ENCODE results near the gene CPM. TPM values are rescaled to one million over a fixed set of nuclear protein-coding genes. Genes with fewer than 3 reads are reported as not detected.
"Not testable (repeated sequence)": the region's sequence is repeated elsewhere in the genome, so short reads cannot be mapped to it uniquely, and the experiment has no call there.

Gene CPM
- total and polyA plus RNA-seq, 10 donors = 3.5 to 189 (median 52.5) TPM

GRCh38 chr12:68823696-68824095 lies 109.3 kb downstream of the CPM start:
- WGBS, 5 donors = 86 to 99% (median 96%) methylated on average over 3 of the region's 3 CpGs
- no peak for DNase-seq
- Histone ChIP-seq H3K4me3 (no peak overlapping the region), H3K27ac (no peak overlapping the region), H3K9me3 (no peaks in the 10 kb centered on the region), H3K27me3 (replicated peaks in 1 of 7) (no peaks in the 10 kb centered on the region), H3K36me3 (peaks cover 0 to 100% (median 90%) of the 10 kb centered on the region in 6 donors), H3K4me1 (peaks cover 0 to 29% (median 9%) of the 10 kb centered on the region in 6 donors)
- intact Hi-C loops (cut with DNase I; ENCODE audit: low total_unique reads) = no loop called here
- TF ChIP-seq POLR2A (IDR thresholded peaks at IDR 0.05) = no peak

GRCh38 chr12:68821357-68822188 lies 111.4 kb downstream of the CPM start:
- no peak overlapping the region for H3K4me3 ChIP-seq
- peaks cover 0 to 36% (median 9%) of the 10 kb centered on the region in 6 donors for H3K4me1 ChIP-seq
- TF ChIP-seq CTCF (IDR thresholded peaks at IDR 0.05 in 8 of 11, conservative IDR thresholded peaks at IDR 0.05 in 3 of 11) = no peak
- 87 to 99% (median 94%) methylated on average over 6 of the region's 6 CpGs for WGBS, 5 donors
- no peak for DNase-seq
- H3K9me3 ChIP-seq = no peaks in the 10 kb centered on the region
- peak overlapping the region in 2 of 8 donors; percentile 31 to 41 for H3K27ac ChIP-seq
- H3K36me3 ChIP-seq = peaks cover 0 to 100% (median 83%) of the 10 kb centered on the region in 6 donors
- H3K27me3 ChIP-seq (replicated peaks in 1 of 7) = no peaks in the 10 kb centered on the region
- intact Hi-C loops (cut with DNase I; ENCODE audit: low total_unique reads) = no loop called here

GRCh38 chr12:68819481-68819880 lies 113.5 kb downstream of the CPM start:
- peak in 2 of 3 donors; percentile 3 to 23 for TF ChIP-seq POLR2AphosphoS5 (IDR thresholded peaks at IDR 0.05)
- Histone ChIP-seq H3K36me3 (peaks cover 0 to 100% (median 77%) of the 10 kb centered on the region in 6 donors), H3K4me1 (peaks cover 9 to 57% (median 27%) of the 10 kb centered on the region in 6 donors)
- H3K9me3 ChIP-seq; H3K4me3 ChIP-seq; intact Hi-C loops (cut with DNase I; ENCODE audit: low total_unique reads); H3K27me3 ChIP-seq (replicated peaks in 1 of 7); H3K27ac ChIP-seq; DNase-seq: not testable (repeated sequence)
- WGBS, 5 donors = 94 to 97% (median 95%) methylated on average over 13 of the region's 13 CpGs

GRCh38 chr12:68815928-68816800 lies 116.8 kb downstream of the CPM start:
- intact Hi-C loops (cut with DNase I; ENCODE audit: low total_unique reads) = no loop called here
- no peak for DNase-seq
- Histone ChIP-seq H3K9me3 (no peaks in the 10 kb centered on the region), H3K4me1 (peaks cover 9 to 74% (median 51%) of the 10 kb centered on the region in 6 donors), H3K4me3 (peak overlapping the region in 1 of 8 donors; percentile 19), H3K27me3 (replicated peaks in 1 of 7) (no peaks in the 10 kb centered on the region), H3K27ac (peak overlapping the region in 1 of 8 donors; percentile 5), H3K36me3 (peaks cover 0 to 100% (median 66%) of the 10 kb centered on the region in 6 donors)
- WGBS, 5 donors = 92 to 98% (median 96%) methylated on average over 8 of the region's 8 CpGs
- TF ChIP-seq CTCF (IDR thresholded peaks at IDR 0.05 in 8 of 11, conservative IDR thresholded peaks at IDR 0.05 in 3 of 11) (no peak), POLR2AphosphoS5 (IDR thresholded peaks at IDR 0.05) (no peak), POLR2A (IDR thresholded peaks at IDR 0.05) (no peak)
